Measurements from ENCODE around the gene KLHL14.
"Not testable (repeated sequence)": the region's sequence is repeated elsewhere in the genome, so short reads cannot be mapped to it uniquely, and the experiment has no call there.

KLHL14 gene

GRCh38 chr18:32717126-32717525 lies 55.7 kb downstream of the KLHL14 start:
- DNase-seq (ENCODE audit: low read depth in 2 of 2), result no peak

- no peak for DNase-seq (ENCODE audit: low read depth in 2 of 2)
These were observed 58.2 kb downstream of the KLHL14 start for GRCh38 chr18:32714571-32715148.

- DNase-seq (ENCODE audit: low read depth in 2 of 2), result no peak
These were observed 60.0 kb downstream of the KLHL14 start for GRCh38 chr18:32712860-32713259.

- DNase-seq (ENCODE audit: low read depth in 2 of 2), result no peak
These were observed 61.0 kb downstream of the KLHL14 start for GRCh38 chr18:32711862-32712261.

GRCh38 chr18:32707586-32707985 lies 65.2 kb downstream of the KLHL14 start:
- DNase-seq (ENCODE audit: low read depth in 2 of 2), result no peak

- DNase-seq (ENCODE audit: low read depth in 2 of 2), result no peak
These were observed 65.7 kb downstream of the KLHL14 start for GRCh38 chr18:32707147-32707546.

- no peak for DNase-seq (ENCODE audit: low read depth in 2 of 2)
These were observed 71.5 kb downstream of the KLHL14 start for GRCh38 chr18:32701313-32701712.

GRCh38 chr18:32698153-32698552 lies 74.7 kb downstream of the KLHL14 start:
- no peak for DNase-seq (ENCODE audit: low read depth in 2 of 2)

- DNase-seq (ENCODE audit: low read depth in 2 of 2), result no peak
These were observed 76.4 kb downstream of the KLHL14 start for GRCh38 chr18:32696376-32696775.

GRCh38 chr18:32695534-32695933 lies 77.3 kb downstream of the KLHL14 start:
- DNase-seq (ENCODE audit: low read depth in 2 of 2), result no peak

- no peak for DNase-seq (ENCODE audit: low read depth in 2 of 2)
These were observed 84.0 kb downstream of the KLHL14 start for GRCh38 chr18:32688821-32689220.

GRCh38 chr18:32684940-32685339 lies 87.9 kb downstream of the KLHL14 start:
- DNase-seq (ENCODE audit: low read depth in 2 of 2), result no peak

GRCh38 chr18:32684096-32684495 lies 88.7 kb downstream of the KLHL14 start:
- no peak for DNase-seq (ENCODE audit: low read depth in 2 of 2)

GRCh38 chr18:32683044-32683443 lies 89.8 kb downstream of the KLHL14 start:
- DNase-seq (ENCODE audit: low read depth in 2 of 2), result no peak

- DNase-seq (ENCODE audit: low read depth in 2 of 2), result no peak
These were observed 95.2 kb downstream of the KLHL14 start for GRCh38 chr18:32677578-32677977.

- no peak for DNase-seq (ENCODE audit: low read depth in 2 of 2)
These were observed 98.3 kb downstream of the KLHL14 start for GRCh38 chr18:32674491-32674890.

GRCh38 chr18:32672398-32672797 lies 100.4 kb downstream of the KLHL14 start:
- no peak for DNase-seq (ENCODE audit: low read depth in 2 of 2)

- DNase-seq (ENCODE audit: low read depth in 2 of 2), result no peak
These were observed 102.1 kb downstream of the KLHL14 start for GRCh38 chr18:32670727-32671126.

GRCh38 chr18:32669549-32670165 lies 103.2 kb downstream of the KLHL14 start:
- no peak for DNase-seq (ENCODE audit: low read depth in 2 of 2)

GRCh38 chr18:32668956-32669355 lies 103.9 kb downstream of the KLHL14 start:
- no peak for DNase-seq (ENCODE audit: low read depth in 2 of 2)

- no peak for DNase-seq (ENCODE audit: low read depth in 2 of 2)
These were observed 111.1 kb downstream of the KLHL14 start for GRCh38 chr18:32661486-32662299.

- not testable (repeated sequence) for DNase-seq (ENCODE audit: low read depth in 2 of 2)
These were observed 118.3 kb downstream of the KLHL14 start for GRCh38 chr18:32654507-32654906.

GRCh38 chr18:32637659-32638058 lies 135.2 kb downstream of the KLHL14 start:
- DNase-seq (ENCODE audit: low read depth in 2 of 2), result not testable (repeated sequence)

All from stimulated activated CD8-positive, alpha-beta memory T cell treated with anti-CD3 and anti-CD28 coated beads, Interleukin-7, amount 100 ng/mL, for 1 hour (primary cell).